Kasumi-1 (cell line): Measurements from ENCODE around the gene HNRNPH3.
A peak's percentile ranks its signal among the peaks of the same experiment; 100 is the strongest.

Experiments
- DNase-seq, 2 experiments: peaks; one replicate each; lab custom pipeline; 2025; lab: John Stamatoyannopoulos, UW

The HNRNPH3 gene

GRCh38 chr10:68332259-68333057 lies 594 bp downstream of the HNRNPH3 start, which contains the start of gene PBLD:
TSS of gene PBLD (minus strand) at chr10:68332928. CDS start at chr10:68306844, 26,084 bp downstream.
- peak; percentile 80 to 81 for DNase-seq

GRCh38 chr10:68333058-68333395 lies 1.2 kb downstream of the HNRNPH3 start:
- DNase-seq, result no peak

- DNase-seq, result peak; percentile 41 to 56
These were observed 1.9 kb downstream of the HNRNPH3 start for GRCh38 chr10:68333440-68334431.

GRCh38 chr10:68334672-68335467 lies 3.0 kb downstream of the HNRNPH3 start:
- no peak for DNase-seq

DNA sequence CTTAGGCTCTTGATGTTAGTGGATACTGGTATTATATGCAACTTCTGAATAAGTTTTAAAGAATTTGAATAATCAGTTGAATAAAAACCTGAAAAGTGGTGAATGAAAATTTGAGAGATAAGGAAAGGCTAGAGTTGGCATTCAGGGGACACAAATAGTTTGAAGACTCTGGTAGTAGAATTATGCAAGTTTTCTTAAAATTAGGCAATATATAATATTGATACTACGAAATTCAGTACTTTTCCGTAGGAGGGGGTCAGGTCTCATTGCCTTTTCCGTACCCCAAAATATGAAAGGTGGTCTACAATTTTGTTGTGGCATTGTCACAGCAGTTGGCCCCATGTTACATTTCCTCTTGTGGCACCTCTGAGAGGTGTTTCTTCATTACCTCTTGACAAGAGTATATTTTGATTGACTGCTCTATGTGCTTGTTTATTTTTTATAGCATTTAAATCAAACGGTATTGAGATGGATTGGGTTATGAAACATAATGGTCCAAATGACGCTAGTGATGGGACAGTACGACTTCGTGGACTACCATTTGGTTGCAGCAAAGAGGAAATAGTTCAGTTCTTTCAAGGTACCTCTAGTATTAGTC lies 5.0 kb downstream of the HNRNPH3 start:
- no peak for DNase-seq

- no peak for DNase-seq
These were observed 8.7 kb downstream of the HNRNPH3 start for GRCh38 chr10:68340358-68341080.

GRCh38 chr10:68342909-68343516 lies 11.1 kb downstream of the HNRNPH3 start:
- peak in 1 of 2 experiments; percentile 30 for DNase-seq

DNA sequence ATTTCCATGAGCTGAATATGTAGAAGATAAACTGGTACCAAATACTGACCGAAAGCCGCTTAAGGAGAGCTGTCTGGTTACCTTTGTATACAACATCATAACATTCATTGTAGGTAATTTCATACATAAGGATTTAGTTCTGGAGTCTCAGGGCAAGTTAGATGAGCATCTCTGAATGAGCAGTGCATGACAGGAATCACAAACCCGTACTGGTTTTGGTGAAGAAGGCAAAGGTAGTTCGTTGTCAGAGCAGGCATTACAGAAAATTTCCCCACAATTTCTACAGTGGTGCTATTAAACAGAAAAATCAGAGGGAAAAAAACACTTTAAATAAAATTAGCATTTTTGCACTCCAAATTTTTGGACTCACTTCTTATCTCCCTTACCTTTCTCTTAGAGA lies 13.8 kb downstream of the HNRNPH3 start:
- DNase-seq, result no peak

DNA sequence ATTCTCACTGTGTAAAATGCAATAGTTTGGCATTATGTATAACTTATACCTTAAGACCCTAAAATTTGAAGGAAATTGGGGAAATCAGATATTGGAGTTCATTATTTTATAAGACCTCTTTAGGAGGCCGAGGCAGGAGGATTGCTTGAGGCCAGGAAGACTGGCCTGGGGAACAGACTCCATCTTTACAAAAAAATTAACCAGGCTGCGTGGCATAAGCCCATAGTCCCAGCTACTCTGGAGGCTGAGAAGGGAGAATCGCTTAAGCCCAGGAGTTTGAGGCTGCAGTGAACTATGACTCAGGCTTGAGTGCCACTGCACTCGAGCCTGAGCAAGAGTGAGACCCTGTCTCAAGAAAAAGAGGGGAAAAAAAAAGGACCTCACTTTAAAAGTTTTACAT lies 14.9 kb downstream of the HNRNPH3 start:
- no peak for DNase-seq

DNA sequence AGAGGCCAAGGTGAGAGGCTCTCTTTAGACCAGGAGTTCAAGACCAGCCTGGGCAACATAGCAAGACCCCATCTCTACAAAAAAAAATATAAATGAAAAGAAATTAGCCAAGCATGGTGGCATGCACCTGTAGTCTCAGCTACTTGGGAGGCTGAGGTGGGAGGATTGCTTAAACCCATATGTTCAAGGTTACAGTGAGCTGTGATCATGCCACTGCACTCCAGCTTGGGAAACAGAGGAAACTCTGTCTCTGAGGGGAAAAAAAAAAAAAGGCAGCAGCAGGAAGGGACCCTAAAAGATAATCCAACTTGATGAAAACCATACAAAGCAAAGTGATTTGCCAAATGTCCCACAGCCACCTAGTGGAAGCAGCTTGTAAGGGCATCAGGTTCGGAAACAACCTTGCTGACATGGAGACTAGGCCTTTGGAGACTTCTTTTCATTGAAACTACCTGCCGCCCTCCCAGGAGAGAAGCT lies 16.4 kb downstream of the HNRNPH3 start:
- DNase-seq, result peak; percentile 83 to 93

DNA sequence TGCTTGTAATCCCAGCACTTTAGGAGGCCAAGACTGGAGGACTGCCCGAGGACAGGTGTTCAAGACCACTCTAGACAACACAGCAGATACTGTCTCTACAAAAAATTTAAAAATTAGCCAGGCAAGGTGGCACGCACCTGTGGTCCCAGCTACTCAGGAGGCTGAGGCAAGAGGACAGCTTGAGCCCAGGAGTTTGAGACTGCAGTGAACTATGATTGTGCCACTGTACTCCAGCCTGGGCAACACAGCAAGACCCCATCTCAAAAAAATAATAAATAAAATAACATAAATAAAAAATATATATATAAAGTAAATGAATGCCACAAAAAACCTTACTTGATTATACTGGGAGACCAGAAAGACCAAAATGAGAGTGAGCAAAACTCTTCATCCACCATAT lies 21.7 kb downstream of the HNRNPH3 start:
- no peak for DNase-seq

GRCh38 chr10:68359189-68359588 lies 27.3 kb downstream of the HNRNPH3 start:
- DNase-seq, result no peak

- no peak for DNase-seq
These were observed 30.7 kb downstream of the HNRNPH3 start for GRCh38 chr10:68362590-68362989.

DNA sequence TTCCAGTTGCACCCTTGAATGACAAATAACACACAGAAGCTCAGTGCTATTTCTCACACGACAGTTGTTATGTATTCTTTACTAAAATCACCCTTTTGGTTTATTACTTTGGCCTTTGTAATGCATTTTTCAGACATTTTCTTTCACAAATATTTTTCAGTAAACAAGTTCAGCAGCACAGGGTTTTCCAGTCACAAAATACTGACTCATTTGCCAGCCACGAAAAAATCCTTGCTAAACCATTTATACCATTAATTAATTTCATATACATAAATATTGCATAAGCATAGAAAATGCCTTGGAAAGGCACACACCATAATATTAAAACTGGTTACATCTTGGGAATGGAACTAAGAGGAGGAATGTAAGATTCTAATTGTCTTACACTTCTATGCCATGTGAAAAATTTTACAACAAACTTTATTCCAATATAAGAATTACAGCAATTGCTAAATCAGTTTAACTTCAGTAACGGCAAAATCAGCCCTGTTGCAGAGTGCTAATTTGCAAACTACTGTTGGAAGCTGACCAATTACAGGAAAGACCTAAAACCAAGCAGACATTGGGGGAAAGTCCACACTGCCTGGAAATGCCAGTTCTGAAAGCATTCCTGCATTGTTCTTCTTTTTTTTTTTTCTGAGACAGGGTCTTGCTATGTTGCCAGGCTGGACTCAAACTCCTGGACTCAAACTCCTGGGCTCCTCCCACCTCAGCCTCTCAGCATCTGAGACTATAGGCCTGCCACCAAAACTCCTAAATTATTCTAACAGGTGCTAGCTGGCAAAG lies 32.4 kb downstream of the HNRNPH3 start:
- no peak for DNase-seq

- DNase-seq, result no peak
These were observed 33.7 kb downstream of the HNRNPH3 start for GRCh38 chr10:68365611-68366010.

GRCh38 chr10:68366600-68366999 lies 34.7 kb downstream of the HNRNPH3 start:
- DNase-seq, result no peak

- DNase-seq, result no peak
These were observed 35.3 kb downstream of the HNRNPH3 start for GRCh38 chr10:68367121-68367520.

GRCh38 chr10:68371604-68372003 lies 39.7 kb downstream of the HNRNPH3 start:
- DNase-seq, result no peak

DNA sequence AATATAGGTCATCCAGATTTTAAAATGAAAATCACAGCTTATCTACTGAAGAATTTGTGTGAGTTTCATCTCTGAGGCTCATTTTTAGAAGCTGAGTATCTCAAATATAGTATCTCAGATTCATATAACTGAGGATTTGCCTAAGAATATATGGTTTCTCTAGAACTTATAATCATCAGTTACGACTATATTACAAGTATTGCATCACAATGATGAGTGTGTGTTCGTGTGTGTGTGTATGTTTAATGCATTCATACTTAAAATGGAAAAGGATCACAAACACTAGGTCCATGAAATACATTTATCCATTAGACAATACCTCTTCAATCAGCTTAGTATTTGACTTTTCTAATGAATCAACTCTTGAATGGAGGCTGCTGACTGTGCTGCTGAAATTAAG lies 53.9 kb downstream of the HNRNPH3 start:
- DNase-seq, result no peak
